T-helper 2 cell treated with Interferon-gamma antibody and Interleukin-4, amounts not matched to agents 100 ng/mL and 5 ng/mL, for 36 hours (primary cell): Measurements from ENCODE around the gene PLEKHA6. TPM values are rescaled to one million over a fixed set of nuclear protein-coding genes. Genes with fewer than 3 reads are reported as not detected.

Source experiments
- intact Hi-C: fragments of 100-400 bp; cut with micrococcal nuclease; formaldehyde crosslinking; loops from one replicate; pipeline ENCODE4 v1.15.1; 2023
- total RNA-seq: library from RNA; stranded (reverse); gene quantifications from 2 replicates; pipeline ENCODE4 v1.2.3, GENCODE V29; 2022

PLEKHA6 gene
- total RNA-seq, 1 donor from 2014 or later = 0.09 TPM

- intact Hi-C loops = no loop called here
Measured at GRCh38 chr1:204261746-204262505, 97.8 kb downstream of the PLEKHA6 start.

GRCh38 chr1:204261266-204261665 is 98.5 kb downstream of the PLEKHA6 start:
- intact Hi-C loops = no loop called here

- intact Hi-C loops = no loop called here
Measured at GRCh38 chr1:204260601-204261197, 99.0 kb downstream of the PLEKHA6 start.

GRCh38 chr1:204259782-204260181 is 99.9 kb downstream of the PLEKHA6 start:
- intact Hi-C loops = no loop called here

GRCh38 chr1:204259196-204259595 is 100.5 kb downstream of the PLEKHA6 start:
- intact Hi-C loops = no loop called here

GRCh38 chr1:204258213-204259115 is 101.3 kb downstream of the PLEKHA6 start:
- intact Hi-C loops = loop anchor here (1.0 kb wide), 1 partner anchor 105 kb away; no protein-coding TSS in a partner anchor

- intact Hi-C loops = no loop called here
Measured at GRCh38 chr1:204257446-204257845, 102.3 kb downstream of the PLEKHA6 start.

GRCh38 chr1:204256531-204256930 is 103.2 kb downstream of the PLEKHA6 start:
- intact Hi-C loops = no loop called here

GRCh38 chr1:204255966-204256365 is 103.8 kb downstream of the PLEKHA6 start:
- intact Hi-C loops = no loop called here

- intact Hi-C loops = no loop called here
Measured at GRCh38 chr1:204255225-204255624, 104.5 kb downstream of the PLEKHA6 start.

GRCh38 chr1:204254031-204254661 is 105.6 kb downstream of the PLEKHA6 start:
- intact Hi-C loops = no loop called here

- intact Hi-C loops = no loop called here
Measured at GRCh38 chr1:204251926-204252689, 107.6 kb downstream of the PLEKHA6 start.

GRCh38 chr1:204251286-204251685 is 108.4 kb downstream of the PLEKHA6 start:
- intact Hi-C loops = no loop called here

- intact Hi-C loops = no loop called here
Measured at GRCh38 chr1:204250428-204251030, 109.2 kb downstream of the PLEKHA6 start.

- intact Hi-C loops = no loop called here
Measured at GRCh38 chr1:204249736-204250427, 109.8 kb downstream of the PLEKHA6 start.

- intact Hi-C loops = no loop called here
Measured at GRCh38 chr1:204248954-204249353, 110.8 kb downstream of the PLEKHA6 start.

- intact Hi-C loops = no loop called here
Measured at GRCh38 chr1:204246876-204247275, 112.9 kb downstream of the PLEKHA6 start.

GRCh38 chr1:204242920-204243319 is 116.8 kb downstream of the PLEKHA6 start:
- intact Hi-C loops = no loop called here

GRCh38 chr1:204241914-204242313 is 117.8 kb downstream of the PLEKHA6 start:
- intact Hi-C loops = no loop called here

- intact Hi-C loops = no loop called here
Measured at GRCh38 chr1:204241050-204241449, 118.7 kb downstream of the PLEKHA6 start.
